IPS DF 6.9 (cell line): ENCODE results near the gene TBC1D7.

Source experiments
- DNase-seq: peaks from one replicate; pipeline ENCODE4 v3.0.0-alpha.2; 2013; ENCODE audit warnings: low read depth, low spot score
- H3K27ac ChIP-seq: one replicate; pipeline ENCODE4 v1.5.1; 2013; ENCODE audit warnings: low read length, control low read depth
- H3K27me3 ChIP-seq: 2 replicates; pipeline ENCODE4 v1.6.1; 2013; ENCODE audit warnings: mild to moderate bottlenecking, low read length; ENCODE audit not compliant: control insufficient read depth, insufficient read depth
- H3K36me3 ChIP-seq: 2 replicates; pipeline ENCODE4 v1.6.1; 2013; ENCODE audit warnings: low read length; ENCODE audit not compliant: control insufficient read depth, insufficient read depth
- H3K4me1 ChIP-seq: 2 replicates; pipeline ENCODE4 v1.6.1; 2013; ENCODE audit warnings: low read length; ENCODE audit not compliant: control insufficient read depth, insufficient read depth
- H3K4me3 ChIP-seq: 2 replicates; pipeline ENCODE4 v1.5.1; 2013; ENCODE audit warnings: mild to moderate bottlenecking, low read length
- H3K9me3 ChIP-seq: 2 replicates; pipeline ENCODE4 v1.6.1; 2013; ENCODE audit warnings: low read length, inconsistent platforms; ENCODE audit not compliant: control insufficient read depth, insufficient read depth
- WGBS: extraction: QIAGEN DNeasy Blood & Tissue Kit; methylation state at CpG from one replicate; pipeline ENCODE4 v1.1.7; 2013; ENCODE audit warnings: mixed read lengths, missing lambda C conversion rate; ENCODE audit not compliant: insufficient read length, insufficient coverage; 5-methylcytosine and 5-hydroxymethylcytosine counted together

The TBC1D7 gene

DNA sequence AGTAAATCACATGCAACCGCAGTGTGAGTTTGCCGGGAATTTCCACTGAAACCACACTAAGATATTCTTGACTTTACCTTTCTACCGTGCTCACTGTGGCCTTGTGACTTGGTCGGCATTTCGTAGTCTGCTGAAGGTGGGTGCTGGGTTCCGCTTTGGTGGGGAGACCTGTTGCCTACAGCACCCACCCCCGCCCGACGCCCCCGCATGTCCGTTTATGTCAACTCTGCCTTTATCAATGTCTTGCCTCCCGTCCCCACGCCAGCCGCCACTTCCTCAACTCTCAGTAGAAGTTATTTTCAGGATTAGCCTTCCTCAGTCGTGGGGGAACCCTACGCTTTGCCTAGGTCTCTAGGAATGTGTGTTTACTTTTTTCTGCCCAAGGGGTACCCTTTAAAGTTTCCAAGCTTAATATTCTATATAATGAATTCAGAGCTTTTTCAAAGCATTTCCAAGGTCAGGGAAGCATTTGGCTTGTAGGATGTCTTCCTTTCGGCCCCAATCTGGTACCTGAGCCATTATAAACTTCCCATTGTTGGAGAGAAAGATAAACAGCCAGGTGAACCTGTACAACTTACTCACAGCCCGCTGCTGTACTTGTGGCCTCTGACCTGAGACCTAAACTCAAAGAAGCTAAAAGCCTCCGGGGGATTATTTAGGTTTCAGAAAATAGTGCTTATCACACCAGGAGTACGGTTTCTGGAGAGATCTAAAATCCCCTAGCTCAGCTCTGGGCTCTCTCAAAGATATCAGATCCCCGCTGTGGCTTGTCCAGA lies 54.2 kb downstream of the TBC1D7 start:
- WGBS = no CpG with 5 or more reads among the region's 21 CpGs
- no peaks in the 10 kb centered on the region for H3K27me3 ChIP-seq
- DNase-seq = no peak
- H3K9me3 ChIP-seq = no peaks in the 10 kb centered on the region
- no peaks in the 10 kb centered on the region for H3K36me3 ChIP-seq
- no peak overlapping the region for H3K27ac ChIP-seq
- H3K4me3 ChIP-seq = no peak overlapping the region
- H3K4me1 ChIP-seq = 0 out of 2 replicates have a peak, but pooled peaks cover 1% of the 10 kb centered on the region

- Histone ChIP-seq H3K27ac (no peak overlapping the region), H3K4me3 (no peak overlapping the region), H3K36me3 (no peaks in the 10 kb centered on the region), H3K9me3 (no peaks in the 10 kb centered on the region), H3K4me1 (0 out of 2 replicates have a peak, but pooled peaks cover 1% of the 10 kb centered on the region), H3K27me3 (no peaks in the 10 kb centered on the region)
- no CpG with 5 or more reads among the region's 10 CpGs for WGBS
- DNase-seq = no peak
These were observed 55.0 kb downstream of the TBC1D7 start for GRCh38 chr6:13273202-13273930.

DNA sequence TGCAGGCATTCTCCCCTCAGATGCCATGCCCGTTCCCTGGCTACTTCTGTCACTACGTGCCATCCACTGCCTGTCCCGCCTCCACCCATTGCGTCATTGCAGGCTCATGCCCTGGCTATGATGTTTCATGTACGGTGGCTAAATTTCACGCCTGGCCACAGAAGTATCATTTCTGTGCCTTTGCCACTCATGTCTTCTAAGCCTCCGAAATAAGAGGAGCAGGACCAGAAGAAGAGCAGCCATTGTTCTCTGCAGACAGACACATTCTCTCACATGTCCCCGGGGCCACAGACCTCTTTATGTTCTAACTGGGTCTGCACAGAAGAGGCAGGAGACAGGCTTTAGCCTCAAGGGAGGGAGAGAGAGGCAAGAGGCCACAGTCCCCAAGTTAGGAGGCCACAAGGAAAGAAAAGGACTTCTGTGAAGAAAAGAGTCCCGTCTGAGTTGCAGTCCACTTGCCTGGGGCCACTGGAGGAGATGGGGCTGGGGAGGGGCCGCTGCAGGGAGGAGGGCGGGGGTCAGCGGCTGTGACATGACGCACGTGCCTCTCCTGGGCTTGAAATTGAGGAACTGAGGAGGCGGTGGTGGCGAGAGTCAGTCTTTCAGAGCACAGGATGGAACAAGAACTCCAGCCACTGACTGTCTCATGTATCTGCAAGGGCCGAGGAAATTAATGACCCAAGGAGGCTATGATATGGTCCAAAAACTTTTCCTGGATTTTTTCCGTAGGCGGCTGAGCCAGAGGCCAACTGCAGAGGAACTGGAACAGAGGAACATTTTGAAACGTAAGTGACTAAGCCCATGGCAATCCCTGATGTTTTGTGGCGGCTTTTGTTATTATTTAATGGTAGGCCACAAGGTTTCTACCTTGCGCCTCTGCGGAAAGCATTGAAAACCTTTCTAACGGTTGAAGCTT lies 55.9 kb downstream of the TBC1D7 start:
- no peak overlapping the region for H3K4me3 ChIP-seq
- H3K4me1 ChIP-seq = 0 out of 2 replicates have a peak, but pooled peaks cover 1% of the 10 kb centered on the region
- no peak for DNase-seq
- H3K27me3 ChIP-seq = no peaks in the 10 kb centered on the region
- no peaks in the 10 kb centered on the region for H3K36me3 ChIP-seq
- H3K27ac ChIP-seq = no peak overlapping the region
- WGBS = no CpG with 5 or more reads among the region's 24 CpGs
- H3K9me3 ChIP-seq = no peaks in the 10 kb centered on the region

- Histone ChIP-seq H3K4me3 (no peak overlapping the region), H3K27me3 (no peaks in the 10 kb centered on the region), H3K4me1 (0 out of 2 replicates have a peak, but pooled peaks cover 1% of the 10 kb centered on the region), H3K36me3 (no peaks in the 10 kb centered on the region), H3K9me3 (no peaks in the 10 kb centered on the region), H3K27ac (no peak overlapping the region)
- no CpG with 5 or more reads among the region's 8 CpGs for WGBS
- DNase-seq = no peak
These were observed 59.3 kb downstream of the TBC1D7 start for GRCh38 chr6:13268913-13269518.

GRCh38 chr6:13267142-13267651 lies 61.1 kb downstream of the TBC1D7 start:
- Histone ChIP-seq H3K4me1 (0 out of 2 replicates have a peak, but pooled peaks cover 1% of the 10 kb centered on the region), H3K9me3 (no peaks in the 10 kb centered on the region), H3K27me3 (no peaks in the 10 kb centered on the region), H3K27ac (no peak overlapping the region), H3K36me3 (no peaks in the 10 kb centered on the region), H3K4me3 (no peak overlapping the region)
- no peak for DNase-seq
- WGBS = no CpG with 5 or more reads among the region's 2 CpGs

DNA sequence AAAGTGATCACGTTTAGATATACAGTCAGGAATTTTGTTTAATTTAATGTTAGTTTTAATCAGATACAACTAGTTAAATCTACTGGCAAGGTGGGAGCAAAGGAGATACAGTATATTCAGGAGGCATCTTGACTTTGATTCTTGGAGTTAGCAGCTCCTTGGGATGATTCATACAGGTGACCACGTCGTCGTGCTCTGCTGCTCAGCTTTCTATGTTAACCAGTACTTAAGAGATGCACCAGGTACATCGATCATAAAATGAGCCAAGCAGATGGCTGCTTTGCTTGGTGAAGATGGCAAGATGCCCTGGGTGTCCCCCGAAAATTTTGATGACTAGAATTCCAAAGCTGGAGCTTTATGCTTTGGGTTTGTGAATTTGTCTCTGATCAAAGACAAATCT lies 64.7 kb downstream of the TBC1D7 start:
- no peaks in the 10 kb centered on the region for H3K9me3 ChIP-seq
- H3K4me3 ChIP-seq = no peak overlapping the region
- H3K27me3 ChIP-seq = no peaks in the 10 kb centered on the region
- no peaks in the 10 kb centered on the region for H3K4me1 ChIP-seq
- no peaks in the 10 kb centered on the region for H3K36me3 ChIP-seq
- H3K27ac ChIP-seq = no peak overlapping the region
- no CpG with 5 or more reads among the region's 6 CpGs for WGBS
- no peak for DNase-seq

DNA sequence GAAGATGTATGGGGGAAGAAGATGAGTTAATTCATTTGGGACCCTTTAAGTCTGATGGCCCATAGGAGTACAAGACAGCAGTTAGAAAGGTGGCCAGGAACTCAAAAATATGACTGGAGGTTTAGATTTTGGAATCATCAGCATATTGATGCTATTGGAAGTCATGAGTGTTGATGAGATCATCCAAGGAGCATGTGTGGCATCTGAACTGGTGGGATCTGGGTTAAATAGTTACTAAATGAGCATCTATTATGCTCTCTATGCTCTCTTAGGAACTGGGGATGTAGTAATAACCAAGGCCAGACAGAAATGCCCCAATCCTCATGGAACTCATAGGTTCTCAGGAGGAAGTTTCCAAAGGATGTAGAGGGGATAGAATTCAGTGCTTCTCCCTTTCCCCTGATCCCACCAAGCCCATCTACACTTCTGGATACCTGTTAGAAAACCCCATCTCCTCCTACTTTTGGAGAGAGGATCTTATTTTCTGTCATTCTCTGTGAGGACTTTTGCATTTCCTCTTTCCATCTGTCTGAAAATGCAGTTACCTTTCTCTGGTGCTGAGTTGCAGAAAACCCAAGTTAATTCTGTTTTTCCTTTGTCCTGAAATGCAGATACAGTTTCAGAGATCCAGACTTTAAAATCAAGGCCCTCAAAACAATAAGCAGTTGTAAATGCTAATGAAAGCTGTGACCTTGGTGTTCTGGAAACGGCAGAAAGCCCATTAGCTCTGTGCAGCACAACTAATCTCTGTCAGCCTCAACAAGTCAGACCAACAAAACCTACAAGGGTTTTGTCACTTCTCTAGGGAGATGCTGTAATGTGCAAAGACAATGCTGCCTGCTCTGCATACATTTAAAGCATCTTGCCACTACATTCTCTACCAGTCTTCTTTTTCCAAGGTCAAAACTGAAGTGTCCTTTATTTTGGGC lies 65.8 kb downstream of the TBC1D7 start:
- Histone ChIP-seq H3K9me3 (no peaks in the 10 kb centered on the region), H3K36me3 (no peaks in the 10 kb centered on the region), H3K4me3 (no peak overlapping the region), H3K4me1 (no peaks in the 10 kb centered on the region), H3K27me3 (no peaks in the 10 kb centered on the region), H3K27ac (no peak overlapping the region)
- DNase-seq = no peak
- no CpG with 5 or more reads among the region's 1 CpG for WGBS

DNA sequence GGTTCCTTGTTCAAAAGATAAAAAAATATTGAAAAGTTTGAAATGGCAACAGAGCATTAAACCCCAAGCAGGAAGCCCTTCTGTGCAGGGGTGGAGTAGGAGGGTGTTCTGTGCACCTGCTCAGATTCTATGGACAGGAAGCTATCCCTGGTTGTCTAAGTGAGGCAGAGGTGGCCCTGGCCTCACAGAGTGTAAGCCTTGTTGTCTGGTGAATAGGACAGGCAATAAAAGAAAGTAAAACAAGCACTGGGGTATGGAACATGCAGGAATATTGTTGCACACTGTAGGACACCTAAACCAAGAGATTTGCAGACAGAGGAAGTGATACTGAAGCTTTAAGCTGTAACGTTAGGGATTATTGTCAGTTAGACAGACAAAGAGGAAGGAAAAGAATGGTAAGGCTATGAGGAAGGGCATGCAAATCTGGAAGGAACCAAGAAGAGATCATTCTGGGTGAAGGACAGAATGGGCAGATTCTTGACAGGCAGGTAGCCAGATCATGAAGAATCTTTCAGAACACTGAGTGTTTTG lies 66.8 kb downstream of the TBC1D7 start:
- Histone ChIP-seq H3K4me3 (no peak overlapping the region), H3K4me1 (no peaks in the 10 kb centered on the region), H3K27ac (no peak overlapping the region), H3K9me3 (no peaks in the 10 kb centered on the region), H3K27me3 (no peaks in the 10 kb centered on the region), H3K36me3 (no peaks in the 10 kb centered on the region)
- no peak for DNase-seq
- WGBS = no CpG with 5 or more reads among the region's 1 CpG

DNA sequence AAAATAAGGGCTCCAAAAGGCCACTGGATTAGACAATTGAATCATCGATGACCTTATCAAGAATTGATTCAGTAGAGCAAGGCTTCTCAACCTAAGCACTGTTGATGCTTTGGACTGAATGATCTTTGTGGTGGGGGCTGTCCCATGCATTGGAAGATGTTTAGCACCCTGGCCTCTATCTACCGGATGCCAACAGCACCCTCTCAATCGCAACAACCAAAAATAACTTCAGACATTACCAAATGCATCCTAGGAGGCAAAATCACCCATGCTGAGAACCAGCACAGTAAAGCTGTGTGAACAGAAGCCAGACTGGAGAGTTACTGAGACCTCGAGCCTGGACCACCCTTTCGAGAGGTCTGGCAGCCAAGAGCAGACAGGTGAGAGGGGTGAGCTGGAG lies 67.5 kb downstream of the TBC1D7 start:
- H3K36me3 ChIP-seq = no peaks in the 10 kb centered on the region
- DNase-seq = no peak
- H3K27me3 ChIP-seq = no peaks in the 10 kb centered on the region
- H3K27ac ChIP-seq = no peak overlapping the region
- H3K4me3 ChIP-seq = no peak overlapping the region
- H3K9me3 ChIP-seq = no peaks in the 10 kb centered on the region
- no peaks in the 10 kb centered on the region for H3K4me1 ChIP-seq
- no CpG with 5 or more reads among the region's 5 CpGs for WGBS
